ENCODE measurements around the gene PADI6. TPM values are rescaled to one million over a fixed set of nuclear protein-coding genes. Genes with fewer than 3 reads are reported as not detected.

PADI6 gene
- total and polyA plus RNA-seq, 9 of the 15 experiments (the other 6 are each of a cell fraction or from before 2014, with no cell fraction given) = not detected

- TF ChIP-seq SP2 (IDR thresholded peaks at IDR 0.05; ENCODE audit: extremely low read depth, low read depth, low read length, poor library complexity, severe bottlenecking) (peak; percentile 44), MTF1 (CRISPR knock-in tag; IDR thresholded peaks at IDR 0.05; ENCODE audit: borderline replicate concordance) (no peak), ZC3H8 (IDR thresholded peaks at IDR 0.05) (no peak), L3MBTL2 (IDR thresholded peaks at IDR 0.05) (peak; percentile 30; the same call in 1 of the 2 replicates), MTA1 (IDR thresholded peaks at IDR 0.05; ENCODE audit: borderline replicate concordance) (no peak), E2F3 (CRISPR knock-in tag; IDR thresholded peaks at IDR 0.05) (no peak), SMARCA5 (IDR thresholded peaks at IDR 0.05) (no peak), ATF1 (CRISPR knock-in tag; IDR thresholded peaks at IDR 0.05) (no peak), ATF1 (tag; IDR thresholded peaks at IDR 0.05) (no peak), LEF1 (IDR thresholded peaks at IDR 0.05) (no peak), NCOA6 (IDR thresholded peaks at IDR 0.05) (no peak), MAZ (CRISPR knock-in tag; conservative IDR thresholded peaks at IDR 0.05 in 1 of 2, IDR thresholded peaks at IDR 0.05 in 1 of 2) (peak in 1 of 2 experiments; percentile 45; a peak in 2 of 4 replicates), KLF1 (tag; IDR thresholded peaks at IDR 0.05) (no peak), ZNF140 (CRISPR knock-in tag; IDR thresholded peaks at IDR 0.05) (no peak), MED1 (CRISPR knock-in tag; IDR thresholded peaks at IDR 0.05; ENCODE audit: borderline replicate concordance) (no peak), XRCC5 (IDR thresholded peaks at IDR 0.05; ENCODE audit: low read depth, low read length) (no peak), MEIS2 (IDR thresholded peaks at IDR 0.05; ENCODE audit: partially characterized antibody) (peak; percentile 41), ZNF780A (CRISPR knock-in tag; IDR thresholded peaks at IDR 0.05) (no peak), HDAC3 (IDR thresholded peaks at IDR 0.05; ENCODE audit: borderline replicate concordance, partially characterized antibody) (no peak), BCOR (IDR thresholded peaks at IDR 0.05) (0 out of 2 replicates have a peak, but pooled peaks have one; percentile 14), HES1 (IDR thresholded peaks at IDR 0.05; ENCODE audit: low read depth) (no peak), ESRRA (IDR thresholded peaks at IDR 0.05; ENCODE audit: borderline replicate concordance, low read depth) (peak; percentile 52; the same call in 1 of the 2 replicates), HNRNPH1 (optimal IDR thresholded peaks at IDR 0.05; ENCODE audit: low read depth, low read length) (no peak), ZNF212 (CRISPR knock-in tag; IDR thresholded peaks at IDR 0.05) (no peak), RCOR1 (IDR thresholded peaks at IDR 0.05; ENCODE audit: borderline replicate concordance in 1 of 2, low read depth in 2 of 2, low read length in 2 of 2) (peak in 1 of 2 experiments; percentile 26; a peak in 1 of 4 replicates), SAP30 (IDR thresholded peaks at IDR 0.05; ENCODE audit: borderline replicate concordance, insufficient read depth, low read depth, low read length, poor library complexity, severe bottlenecking) (peak; percentile 50), ZBTB49 (CRISPR knock-in tag; IDR thresholded peaks at IDR 0.05; ENCODE audit: borderline replicate concordance) (no peak), TAL1 (IDR thresholded peaks at IDR 0.05) (no peak), ZBED1 (IDR thresholded peaks at IDR 0.05) (no peak), FOXA1 (IDR thresholded peaks at IDR 0.05; ENCODE audit: borderline replicate concordance) (no peak)
These were observed 67.5 kb downstream of the PADI6 start, which contains the start of gene RCC2 (continued) for GRCh38 chr1:17439250-17440073.
